HG03469 (cell line): ENCODE measurements around the gene APOO.

Source experiments
- ATAC-seq: cut with Tn5 transposase; IDR thresholded peaks from one replicate; pipeline ENCODE4 v1.9.1; 2021; ENCODE audit warnings: mild to moderate bottlenecking, moderate library complexity, moderate number of reproducible peaks; ENCODE audit not compliant: unreplicated experiment

Gene APOO

DNA sequence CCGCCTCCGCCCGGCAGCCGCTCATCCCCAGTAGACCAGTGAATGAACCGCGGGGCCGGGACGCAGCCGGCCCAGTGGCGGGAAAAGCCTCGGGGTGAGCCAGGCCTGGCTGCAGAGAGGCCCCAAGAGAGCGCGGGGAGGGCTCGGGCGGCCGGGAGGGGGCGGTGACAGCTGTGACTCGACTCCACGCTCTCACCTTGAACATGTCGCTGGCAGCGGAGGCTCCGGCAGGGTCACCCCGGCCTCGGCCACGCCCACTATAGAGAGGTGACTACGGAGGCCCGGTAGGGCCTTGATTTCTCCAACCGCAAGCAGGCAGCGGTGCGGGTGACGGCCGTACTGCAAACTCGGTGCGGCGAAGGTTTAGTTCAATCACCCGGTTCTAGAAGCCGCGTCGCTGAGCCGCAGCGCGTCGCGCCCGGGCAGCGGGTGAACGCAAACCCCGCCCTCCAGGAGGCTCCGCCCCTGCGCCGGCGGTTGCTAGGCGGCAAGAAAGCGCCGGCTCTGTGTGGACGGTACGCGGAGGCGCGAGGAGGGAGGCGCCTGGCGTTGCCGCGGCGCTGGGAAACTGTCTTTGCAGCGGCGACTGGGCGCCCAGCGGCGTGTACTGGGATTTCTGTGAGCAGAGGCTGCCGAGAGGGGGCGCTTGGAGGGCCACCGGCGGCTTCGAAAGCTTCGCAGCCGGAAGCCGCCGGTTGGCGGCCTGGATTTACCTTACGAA lies at the start of gene APOO, which contains the start of gene CXorf58:
APOO (minus strand) TSS at position 441 of the 721 bp plus-strand sequence; CDS start at position 205, 236 bp downstream.
CXorf58 (plus strand) TSS at position 509 of the 721 bp plus-strand sequence. CDS start 2,297 bp downstream, outside the sequence.
- peak; percentile 84 for ATAC-seq

DNA sequence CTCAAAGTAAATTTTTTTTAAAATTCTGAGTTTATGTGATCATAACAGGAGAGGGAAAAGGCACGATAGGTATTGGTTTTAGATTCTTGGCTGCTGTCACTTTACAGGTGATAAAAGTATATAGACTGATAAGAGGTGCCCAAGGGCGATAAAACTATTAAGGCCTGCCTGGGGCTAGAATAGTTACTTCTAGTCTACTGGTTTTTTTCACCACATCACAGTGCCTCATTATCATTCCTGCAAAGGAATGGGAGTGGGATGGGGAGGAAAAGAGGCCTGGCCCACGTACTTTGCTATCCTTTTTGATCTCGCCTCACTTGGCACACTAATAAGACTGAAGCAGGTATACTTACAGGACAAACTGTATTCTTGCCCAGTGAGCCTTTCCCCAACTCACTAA lies 46.7 kb upstream of the APOO start:
- no peak for ATAC-seq

DNA sequence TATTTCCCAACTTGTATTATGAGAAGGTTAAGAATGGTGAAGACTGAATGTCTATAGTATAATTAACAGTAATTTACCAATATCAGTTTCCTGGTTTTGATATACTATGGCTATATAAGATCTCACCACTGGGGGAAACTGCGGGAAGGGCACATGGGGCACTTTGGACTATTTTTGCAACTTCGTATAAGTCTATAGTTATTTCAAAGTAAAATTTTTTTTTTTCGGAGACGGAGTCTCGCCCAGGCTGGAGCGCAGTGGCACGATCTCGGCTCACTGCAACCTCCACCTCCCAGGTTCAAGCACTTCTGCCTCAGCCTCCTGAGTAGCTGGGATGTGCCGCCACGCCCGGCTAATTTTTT lies 46.2 kb upstream of the APOO start:
- ATAC-seq, result no peak

DNA sequence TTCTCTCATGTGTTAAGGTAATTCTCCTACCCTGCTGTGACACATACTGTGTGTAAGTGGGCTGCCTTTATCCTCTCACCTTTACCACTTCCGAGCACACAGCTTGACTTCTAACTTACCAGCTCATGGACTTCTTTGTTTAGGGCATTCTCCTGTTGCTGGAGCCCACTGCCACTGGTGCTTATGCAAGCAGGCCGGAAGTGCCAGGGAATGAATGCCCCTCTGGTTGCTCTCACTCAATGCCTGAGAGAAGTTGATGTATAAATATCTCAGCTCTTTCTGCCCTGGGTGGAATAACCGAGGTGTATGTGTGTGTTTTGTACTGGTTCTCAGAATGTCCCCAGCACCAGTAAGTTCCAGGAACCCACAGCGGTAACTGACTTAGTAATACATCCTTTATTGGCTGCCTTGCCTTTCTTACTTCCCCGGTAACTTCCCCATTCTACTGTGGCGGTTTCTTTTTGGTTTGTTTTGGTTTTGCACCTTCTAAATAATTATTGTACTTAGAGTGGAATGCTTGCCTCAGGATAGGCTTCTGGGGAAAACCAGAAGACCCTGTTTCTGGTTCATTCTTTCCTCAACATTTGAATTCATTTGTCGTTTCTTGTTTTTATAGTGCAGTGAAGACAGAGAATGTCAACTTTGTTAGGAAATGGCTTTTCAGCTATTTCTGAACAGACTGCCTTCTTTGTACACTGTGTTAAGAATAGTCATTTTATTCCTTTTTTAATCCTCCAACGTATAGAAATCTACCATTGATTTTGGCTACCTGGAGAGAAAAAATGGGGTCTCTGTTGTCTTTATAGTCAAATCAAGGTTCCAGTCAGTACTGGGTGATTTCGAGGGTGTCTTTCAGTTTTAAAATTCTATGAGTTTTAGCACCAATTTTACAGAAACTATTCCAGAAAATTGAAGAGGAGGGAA lies 45.5 kb upstream of the APOO start:
- peak; percentile 90 for ATAC-seq

DNA sequence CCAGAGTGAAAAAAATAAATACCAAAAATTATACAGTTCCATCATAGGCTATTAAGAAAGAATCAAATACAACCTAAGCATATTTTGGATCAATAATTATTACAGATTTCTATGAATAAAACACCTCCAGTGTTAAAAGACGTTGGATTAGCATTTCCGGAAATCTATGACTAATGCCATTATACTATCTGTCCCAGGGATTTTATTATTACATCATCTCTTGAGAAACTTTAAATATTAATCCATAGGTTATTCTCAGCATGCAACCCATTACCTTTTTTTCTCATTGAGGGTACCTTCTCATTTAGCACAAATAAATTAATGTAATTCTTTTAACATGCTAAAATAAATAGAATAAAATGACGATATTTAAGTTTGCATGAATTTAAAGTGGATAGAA lies 44.7 kb upstream of the APOO start:
- ATAC-seq, result no peak

DNA sequence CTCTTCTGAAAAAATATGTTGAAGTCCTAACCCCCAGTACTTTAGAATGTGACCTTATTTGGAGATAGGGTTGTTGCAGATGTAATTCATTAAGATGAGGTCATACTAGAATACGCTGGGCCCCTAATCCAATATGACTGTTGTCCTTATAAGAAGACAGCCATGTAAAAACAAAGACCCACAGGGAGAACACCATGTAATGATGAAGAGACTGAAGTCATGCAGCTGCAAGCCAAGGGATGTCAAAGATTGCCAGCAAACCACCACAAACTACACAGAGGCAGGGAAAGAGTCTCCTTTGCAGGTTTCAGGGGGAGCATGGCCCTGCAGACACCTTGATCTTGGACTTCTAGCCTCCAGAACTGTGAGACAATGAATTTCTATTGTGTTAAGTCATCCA lies 37.5 kb upstream of the APOO start:
- ATAC-seq, result no peak

DNA sequence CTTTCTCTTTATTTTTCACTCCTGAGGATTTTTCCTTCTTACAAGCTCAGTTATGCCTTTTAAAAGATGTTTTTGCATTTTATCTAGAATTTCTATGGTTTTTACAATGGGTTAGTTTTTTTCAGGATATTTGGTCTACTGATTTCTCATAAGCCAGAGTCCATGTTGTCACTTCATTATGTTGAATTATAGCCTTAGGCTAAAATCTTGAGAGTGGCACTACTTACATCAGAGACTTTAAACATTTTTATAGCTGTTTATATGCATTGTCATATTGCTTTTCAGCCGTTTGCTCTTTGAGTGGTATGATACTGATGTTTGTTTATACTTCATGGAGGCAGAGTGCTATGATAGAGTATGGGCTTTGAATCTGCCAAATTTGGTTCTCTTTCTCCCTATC lies 36.5 kb upstream of the APOO start:
- no peak for ATAC-seq

DNA sequence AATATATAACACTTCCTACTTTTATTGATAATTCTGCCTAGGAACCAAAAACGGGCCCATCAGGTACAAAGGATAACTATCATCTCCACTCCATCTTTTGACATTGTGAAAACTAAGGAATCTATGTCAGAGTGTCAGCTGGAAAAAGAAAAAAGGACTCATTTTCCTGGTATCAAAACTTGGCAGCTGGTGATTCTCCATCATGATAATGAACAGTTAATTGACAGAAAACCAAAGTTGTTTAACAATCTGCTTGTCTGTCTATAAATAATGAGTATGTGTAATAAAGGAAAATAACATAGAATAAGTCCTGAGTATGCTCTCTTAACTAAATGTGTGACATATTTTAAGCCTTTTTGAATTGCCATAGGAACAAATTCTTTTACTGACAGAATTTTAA lies 31.5 kb upstream of the APOO start:
- no peak for ATAC-seq

DNA sequence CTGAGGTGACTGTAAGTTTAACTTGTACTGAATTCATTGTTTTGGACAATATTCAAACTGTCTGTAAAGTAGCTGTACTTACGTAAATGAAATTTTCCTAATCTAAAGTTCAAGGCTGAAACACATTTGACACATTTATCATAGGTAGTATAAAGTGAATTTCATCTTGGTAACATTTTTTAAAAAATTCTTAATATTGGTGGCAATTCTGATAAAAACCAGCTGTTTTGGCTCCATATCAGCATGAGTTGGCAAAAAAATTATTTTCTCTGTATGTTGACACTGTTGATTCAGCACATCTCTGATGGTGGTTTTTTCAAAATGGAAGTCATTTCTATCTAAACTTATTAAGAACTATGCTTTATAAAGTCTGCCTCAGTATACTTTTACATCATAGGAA lies 31.0 kb upstream of the APOO start:
- ATAC-seq, result no peak

DNA sequence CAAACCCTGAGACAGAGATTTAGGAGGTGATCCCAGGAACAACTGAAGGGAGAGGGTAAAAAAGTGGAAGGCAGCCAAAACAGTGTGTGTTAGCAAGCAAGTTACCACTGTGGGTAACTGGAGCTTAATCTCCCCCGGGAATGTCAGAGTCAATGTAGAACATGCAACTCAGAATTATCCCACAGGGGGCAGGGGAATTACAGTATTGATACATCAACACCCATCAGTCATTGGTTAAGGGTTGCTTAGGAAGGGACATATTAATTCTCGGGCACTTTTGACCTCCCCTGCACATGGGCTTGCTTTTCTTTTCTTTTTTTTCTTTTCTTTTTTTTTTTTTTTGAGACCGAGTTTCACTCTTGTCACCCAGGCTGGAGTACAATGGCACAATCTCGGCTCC lies 29.4 kb upstream of the APOO start:
- no peak for ATAC-seq

DNA sequence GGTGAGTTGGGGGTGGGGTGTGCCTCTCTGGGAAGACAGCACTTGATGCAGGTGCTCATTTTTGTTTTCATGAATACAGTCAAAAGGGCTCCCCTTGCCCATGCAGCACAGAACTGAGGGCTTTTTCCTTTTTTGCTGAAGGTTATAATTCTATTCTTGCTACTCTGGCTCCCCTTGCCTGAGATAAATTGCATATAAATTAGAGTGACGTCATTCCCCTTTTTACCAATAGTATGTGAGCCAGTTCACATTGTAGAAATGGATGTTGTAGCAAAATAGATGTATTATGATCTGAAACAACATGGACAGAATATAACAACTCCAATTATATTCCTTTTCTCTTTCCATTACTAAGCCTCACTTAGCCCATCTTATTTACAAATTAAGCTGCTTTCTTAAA lies 28.4 kb upstream of the APOO start:
- no peak for ATAC-seq

DNA sequence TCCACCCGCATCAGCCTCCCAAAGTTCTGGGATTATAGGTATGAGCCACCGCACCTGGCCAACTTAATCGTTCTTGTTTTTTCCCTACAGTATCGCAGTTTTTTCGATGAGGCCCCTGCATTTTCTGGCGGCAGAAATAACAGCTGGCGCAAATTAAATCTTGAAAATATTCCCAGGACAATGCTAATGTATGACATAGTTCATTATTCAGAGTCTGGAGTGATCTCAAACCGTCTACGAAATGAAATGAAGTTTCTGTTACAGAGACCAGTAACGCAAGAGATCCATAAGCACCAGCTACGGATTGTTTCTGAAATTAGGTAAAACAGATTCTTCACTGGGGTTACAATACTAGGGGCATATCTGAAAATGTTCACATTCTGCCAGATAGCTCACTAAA lies 27.4 kb upstream of the APOO start:
- ATAC-seq, result no peak

DNA sequence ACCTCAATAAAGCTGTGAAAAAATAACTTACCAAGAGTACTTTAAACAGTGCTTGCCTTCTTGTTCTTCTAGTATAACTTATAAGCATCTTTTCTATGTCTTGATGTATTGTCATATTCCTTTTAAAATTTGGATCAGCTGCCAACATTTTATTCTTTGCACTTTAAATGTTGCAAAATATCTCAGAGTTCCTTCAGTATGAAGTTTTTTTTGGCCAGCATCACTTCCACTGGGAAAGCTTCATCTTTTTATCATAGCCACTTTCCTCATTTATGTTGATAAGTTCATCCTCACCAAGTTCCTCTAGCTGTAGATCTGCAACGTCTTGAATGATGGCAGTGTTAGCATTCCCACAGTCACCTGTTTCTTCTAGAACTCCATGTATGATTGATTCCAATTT lies 24.3 kb upstream of the APOO start:
- no peak for ATAC-seq

DNA sequence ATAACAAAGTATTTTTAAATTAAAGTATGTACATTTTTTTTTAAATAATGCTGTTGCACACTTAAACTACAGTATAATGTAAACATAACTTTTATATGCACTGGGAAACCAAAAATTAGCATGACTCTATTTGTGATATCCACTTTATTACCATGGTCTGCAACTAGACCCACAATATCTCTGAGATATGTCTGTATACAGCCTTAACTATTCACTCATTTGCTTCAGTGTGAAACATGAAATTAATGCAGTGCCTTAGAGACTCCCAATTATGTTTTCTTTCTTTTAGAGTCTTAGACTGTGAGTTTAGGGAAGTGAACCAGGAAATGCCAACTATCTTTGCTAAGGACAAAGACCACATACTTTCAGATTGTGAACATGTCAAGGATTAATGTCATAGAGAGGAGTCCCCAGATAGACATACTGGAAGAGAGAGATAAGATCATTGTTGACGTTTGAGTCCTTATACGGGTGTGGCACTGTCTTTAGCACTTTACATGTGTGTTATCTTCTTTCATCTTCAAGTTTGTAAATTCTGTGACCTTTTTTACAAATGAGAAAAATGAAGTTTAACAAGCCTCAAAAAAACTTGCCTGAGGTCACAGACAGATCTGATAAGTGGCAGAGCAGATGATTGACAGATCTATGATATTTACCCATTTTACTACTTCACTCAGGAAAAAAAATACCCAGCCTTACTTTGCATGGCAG lies 23.3 kb upstream of the APOO start:
- ATAC-seq, result no peak

DNA sequence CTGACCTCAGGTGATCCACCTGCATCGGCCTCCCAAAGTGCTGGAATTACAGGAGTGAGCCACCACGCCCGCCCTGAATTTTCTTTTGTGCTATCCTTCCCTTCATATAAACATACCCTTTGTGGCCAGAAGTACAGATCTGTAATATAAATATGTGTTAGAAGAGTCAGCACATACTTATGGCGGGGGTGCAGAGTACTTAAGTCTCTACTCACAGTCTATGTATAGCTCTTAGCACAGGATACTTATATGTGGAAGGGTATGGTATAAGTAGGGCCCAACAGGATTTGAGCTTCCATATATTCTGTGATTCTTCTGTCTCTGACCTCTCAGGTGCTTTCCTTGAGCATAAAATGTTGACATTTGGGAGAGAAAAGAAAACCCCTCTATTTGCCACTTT lies 18.3 kb upstream of the APOO start:
- ATAC-seq, result no peak

DNA sequence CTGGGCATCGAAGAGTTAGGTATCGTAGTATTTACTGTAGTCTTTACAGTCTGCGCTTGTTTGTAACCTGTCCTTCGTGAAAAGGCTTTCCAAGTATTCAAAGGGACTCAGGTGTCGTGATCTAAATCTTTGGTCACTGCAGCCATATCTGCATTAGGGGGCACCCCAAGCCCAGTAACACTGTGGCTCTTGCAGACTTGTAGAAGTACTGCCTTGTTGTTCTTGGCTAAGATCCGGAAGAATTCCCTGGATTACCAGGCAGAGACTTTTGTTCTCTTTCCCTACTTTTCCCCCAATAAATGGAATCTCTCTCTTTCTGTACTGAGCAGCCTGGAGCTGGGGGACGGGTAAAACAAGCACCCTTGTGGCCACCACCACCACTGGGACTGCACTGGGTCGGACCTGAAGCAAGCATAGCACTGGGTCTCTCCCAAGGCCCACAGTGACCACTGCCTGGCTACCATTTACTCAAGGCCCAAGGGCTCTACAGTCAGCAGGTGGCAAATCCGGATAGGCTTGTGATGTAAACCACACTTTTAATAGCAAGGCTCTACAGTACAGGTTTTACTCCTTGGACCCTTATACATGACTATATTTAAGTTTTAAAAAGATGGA lies 12.1 kb upstream of the APOO start:
- no peak for ATAC-seq

DNA sequence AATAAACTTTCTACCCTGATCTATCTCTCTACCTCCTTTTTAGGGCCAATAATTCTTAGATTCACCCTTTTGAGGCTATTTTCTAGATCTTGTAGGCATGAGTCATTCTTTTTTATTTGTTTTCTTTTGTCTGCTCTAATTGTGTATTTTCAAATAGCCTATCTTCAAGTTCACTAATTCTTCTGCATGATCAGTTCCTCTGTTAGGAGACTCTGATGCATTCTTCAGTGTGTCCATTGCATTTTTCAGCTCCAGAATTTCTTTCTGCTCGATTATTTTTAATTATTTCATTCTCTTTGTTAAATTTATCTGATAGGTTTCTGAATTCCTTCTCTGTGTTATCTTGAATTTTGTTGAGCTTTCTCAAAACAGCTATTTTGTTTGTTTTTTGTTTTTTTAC lies 11.4 kb upstream of the APOO start:
- ATAC-seq, result no peak

DNA sequence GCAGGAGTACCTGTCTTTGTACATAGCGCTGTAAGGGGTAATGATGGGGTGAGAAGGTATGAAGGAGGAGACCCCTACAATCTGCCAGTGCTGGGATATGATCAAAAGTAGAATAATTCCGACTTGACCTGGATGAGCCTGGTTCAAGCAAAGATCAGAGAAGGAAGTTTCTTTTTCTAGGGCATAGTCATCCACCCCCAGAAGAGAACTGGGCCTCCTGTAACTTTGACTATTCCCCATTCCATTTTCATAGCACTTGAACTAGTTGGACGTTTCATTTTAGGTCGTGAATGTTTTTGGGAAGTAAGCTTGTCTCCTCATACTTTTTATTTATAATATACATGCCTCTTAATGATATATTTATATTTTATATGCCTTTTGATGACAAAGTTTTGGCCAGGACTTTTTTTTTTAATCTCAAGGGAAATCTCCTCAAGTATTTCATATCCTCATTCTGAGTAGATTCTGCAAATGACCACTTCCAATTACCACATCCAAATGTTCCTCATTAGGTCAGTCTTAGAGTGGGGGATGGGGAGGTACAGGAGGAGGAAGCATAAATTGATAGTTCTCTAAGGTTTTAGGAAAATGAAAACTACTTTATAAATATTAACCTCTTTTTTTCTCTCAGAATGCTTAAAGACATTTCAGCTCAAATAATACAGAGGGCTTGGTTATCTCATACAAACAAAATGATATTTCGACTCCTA lies 3.5 kb upstream of the APOO start:
- ATAC-seq, result no peak

DNA sequence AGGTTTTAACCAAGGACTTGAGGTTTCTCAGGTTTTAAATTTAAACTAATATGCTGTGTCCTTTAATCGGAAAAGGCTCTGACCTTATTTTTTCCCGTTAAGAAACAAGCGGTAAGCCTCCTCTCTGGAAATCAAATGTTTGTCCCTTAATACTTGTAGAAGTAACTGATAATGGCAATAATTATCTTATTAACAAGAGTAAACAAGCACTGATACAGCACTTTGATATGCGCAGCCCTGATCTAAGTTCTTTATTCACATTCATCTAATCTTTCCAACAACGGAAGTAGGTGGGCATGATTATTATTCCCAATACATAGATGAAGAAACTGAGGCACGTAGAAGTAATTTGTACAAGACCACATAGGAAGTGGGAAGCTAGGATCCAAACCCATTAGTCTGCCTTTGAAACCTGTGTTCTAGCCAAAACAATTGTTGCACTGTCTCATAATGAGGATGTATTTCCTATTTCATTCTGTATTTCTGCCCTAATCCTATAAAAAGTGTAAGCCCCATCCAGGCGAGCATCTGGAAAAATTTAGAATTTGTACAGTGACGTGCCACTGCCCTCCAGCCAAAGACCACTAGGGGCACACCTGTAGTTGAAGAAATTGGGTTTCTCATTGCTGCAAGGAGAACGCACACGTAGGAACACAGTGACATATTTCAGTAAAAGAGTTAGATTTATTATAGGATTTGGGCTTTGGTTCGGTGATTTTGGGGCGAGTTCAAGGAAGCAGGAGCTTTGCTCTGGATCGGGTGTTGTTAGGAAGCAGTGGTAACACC lies 674 bp upstream of the APOO start:
- ATAC-seq, result no peak

DNA sequence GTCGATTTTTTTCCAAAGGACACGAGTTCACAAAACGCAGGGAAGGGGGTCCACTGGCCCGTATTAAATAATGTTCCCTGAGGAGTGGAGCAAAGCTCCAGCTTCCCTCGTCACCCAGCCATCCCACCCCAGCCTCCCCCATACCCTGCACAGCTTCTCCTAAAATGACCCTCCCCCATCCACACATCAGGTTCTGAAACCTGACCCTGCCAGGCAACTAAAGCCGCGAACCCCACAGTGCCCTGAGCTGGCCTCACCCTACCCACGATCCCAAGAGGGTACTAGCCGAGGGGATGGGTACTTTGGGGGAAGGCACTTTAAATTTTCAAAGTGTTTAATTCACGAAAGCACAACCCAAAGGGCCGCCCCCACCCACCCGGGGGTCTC lies 634 bp downstream of the APOO start:
- ATAC-seq, result no peak
